Stimulated activated CD8-positive, alpha-beta memory T cell treated with anti-CD3 and anti-CD28 coated beads, Interleukin-4, amount 100 ng/mL, for 24 hours (primary cell): ENCODE data around the gene PIGU.
"Not testable (repeated sequence)": the region's sequence is repeated elsewhere in the genome, so short reads cannot be mapped to it uniquely, and the experiment has no call there.

ENCODE experiments used
- DNase-seq: peaks from one replicate; pipeline ENCODE4 v3.0.0-alpha.2; 2020; ENCODE audit warnings: low read depth

The PIGU gene

GRCh38 chr20:34676642-34677373 is at the start of gene PIGU:
TSS of gene PIGU (minus strand) at chr20:34677092. CDS start at chr20:34677085, 7 bp downstream.
- peak; percentile 94 for DNase-seq

GRCh38 chr20:34724172-34724571 is 47.3 kb upstream of the PIGU start:
- no peak for DNase-seq

GRCh38 chr20:34722560-34722959 is 45.7 kb upstream of the PIGU start:
- not testable (repeated sequence) for DNase-seq

GRCh38 chr20:34720266-34720665 is 43.4 kb upstream of the PIGU start:
- no peak for DNase-seq

- DNase-seq: not testable (repeated sequence)
Measured at GRCh38 chr20:34719242-34720017, 42.5 kb upstream of the PIGU start.

GRCh38 chr20:34717230-34718095 is 40.6 kb upstream of the PIGU start:
- no peak for DNase-seq

GRCh38 chr20:34716921-34717229 is 40.0 kb upstream of the PIGU start:
- DNase-seq: no peak

GRCh38 chr20:34715384-34715783 is 38.5 kb upstream of the PIGU start:
- DNase-seq: no peak

- DNase-seq: not testable (repeated sequence)
Measured at GRCh38 chr20:34713944-34714515, 37.1 kb upstream of the PIGU start.

GRCh38 chr20:34713194-34713943 is 36.5 kb upstream of the PIGU start:
- DNase-seq: no peak

- no peak for DNase-seq
Measured at GRCh38 chr20:34712525-34713192, 35.8 kb upstream of the PIGU start.

GRCh38 chr20:34711813-34712430 is 35.0 kb upstream of the PIGU start:
- no peak for DNase-seq

GRCh38 chr20:34710861-34711574 is 34.1 kb upstream of the PIGU start:
- DNase-seq: no peak

- DNase-seq: no peak
Measured at GRCh38 chr20:34710568-34710839, 33.6 kb upstream of the PIGU start.

- peak; percentile 37 for DNase-seq
Measured at GRCh38 chr20:34709831-34710567, 33.1 kb upstream of the PIGU start.

- peak; percentile 71 for DNase-seq
Measured at GRCh38 chr20:34709044-34709830, 32.3 kb upstream of the PIGU start.

GRCh38 chr20:34708621-34709043 is 31.7 kb upstream of the PIGU start:
- peak; percentile 31 for DNase-seq
